Measurements from ENCODE around the gene RBM44.

RBM44 gene

GRCh38 chr2:237872178-237872887, 73.8 kb downstream of the RBM44 start:
- peak overlapping the region in 1 of 2 donors; percentile 10 for H3K27ac ChIP-seq
- TF ChIP-seq CTCF (IDR thresholded peaks at IDR 0.05), result no peak
- no peak overlapping the region for H3K4me3 ChIP-seq
- DNase-seq (ENCODE audit: low spot score), result no peak

GRCh38 chr2:237873421-237873831, 74.8 kb downstream of the RBM44 start:
- Histone ChIP-seq H3K27ac (peak overlapping the region in 1 of 2 donors; percentile 42), H3K4me3 (no peak overlapping the region)
- TF ChIP-seq CTCF (IDR thresholded peaks at IDR 0.05), result no peak
- no peak for DNase-seq (ENCODE audit: low spot score)

GRCh38 chr2:237873897-237874551, 75.4 kb downstream of the RBM44 start:
- TF ChIP-seq CTCF (IDR thresholded peaks at IDR 0.05), result no peak
- DNase-seq (ENCODE audit: low spot score), result no peak
- Histone ChIP-seq H3K27ac (peak overlapping the region; percentile 50 to 72), H3K4me3 (no peak overlapping the region)

- no peak for TF ChIP-seq CTCF (IDR thresholded peaks at IDR 0.05)
- peak; percentile 67 for DNase-seq (ENCODE audit: low spot score)
- Histone ChIP-seq H3K4me3 (no peak overlapping the region), H3K27ac (peak overlapping the region; percentile 50 to 72)
These were observed 76.1 kb downstream of the RBM44 start for GRCh38 chr2:237874585-237875161.

- Histone ChIP-seq H3K4me3 (no peak overlapping the region), H3K27ac (peak overlapping the region; percentile 50 to 72)
- no peak for TF ChIP-seq CTCF (IDR thresholded peaks at IDR 0.05)
- peak; percentile 66 for DNase-seq (ENCODE audit: low spot score)
These were observed 76.9 kb downstream of the RBM44 start for GRCh38 chr2:237875256-237876060.

- TF ChIP-seq CTCF (IDR thresholded peaks at IDR 0.05), result no peak
- H3K27ac ChIP-seq, result peak overlapping the region; percentile 46 to 72
- peak; percentile 56 for DNase-seq (ENCODE audit: low spot score)
These were observed 77.5 kb downstream of the RBM44 start for GRCh38 chr2:237876061-237876526.

More at GRCh38 chr2:237876061-237876526, 77.5 kb downstream of the RBM44 start:
- no peak overlapping the region for H3K4me3 ChIP-seq
